IPS-NIHi7 (cell line): Measurements from ENCODE around the gene FEN1.

ENCODE experiments used
- DNase-seq: peaks from one replicate; pipeline ENCODE4 v3.0.0; 2012; ENCODE audit warnings: mixed read lengths; ENCODE audit errors: extremely low spot score

FEN1 gene

DNA sequence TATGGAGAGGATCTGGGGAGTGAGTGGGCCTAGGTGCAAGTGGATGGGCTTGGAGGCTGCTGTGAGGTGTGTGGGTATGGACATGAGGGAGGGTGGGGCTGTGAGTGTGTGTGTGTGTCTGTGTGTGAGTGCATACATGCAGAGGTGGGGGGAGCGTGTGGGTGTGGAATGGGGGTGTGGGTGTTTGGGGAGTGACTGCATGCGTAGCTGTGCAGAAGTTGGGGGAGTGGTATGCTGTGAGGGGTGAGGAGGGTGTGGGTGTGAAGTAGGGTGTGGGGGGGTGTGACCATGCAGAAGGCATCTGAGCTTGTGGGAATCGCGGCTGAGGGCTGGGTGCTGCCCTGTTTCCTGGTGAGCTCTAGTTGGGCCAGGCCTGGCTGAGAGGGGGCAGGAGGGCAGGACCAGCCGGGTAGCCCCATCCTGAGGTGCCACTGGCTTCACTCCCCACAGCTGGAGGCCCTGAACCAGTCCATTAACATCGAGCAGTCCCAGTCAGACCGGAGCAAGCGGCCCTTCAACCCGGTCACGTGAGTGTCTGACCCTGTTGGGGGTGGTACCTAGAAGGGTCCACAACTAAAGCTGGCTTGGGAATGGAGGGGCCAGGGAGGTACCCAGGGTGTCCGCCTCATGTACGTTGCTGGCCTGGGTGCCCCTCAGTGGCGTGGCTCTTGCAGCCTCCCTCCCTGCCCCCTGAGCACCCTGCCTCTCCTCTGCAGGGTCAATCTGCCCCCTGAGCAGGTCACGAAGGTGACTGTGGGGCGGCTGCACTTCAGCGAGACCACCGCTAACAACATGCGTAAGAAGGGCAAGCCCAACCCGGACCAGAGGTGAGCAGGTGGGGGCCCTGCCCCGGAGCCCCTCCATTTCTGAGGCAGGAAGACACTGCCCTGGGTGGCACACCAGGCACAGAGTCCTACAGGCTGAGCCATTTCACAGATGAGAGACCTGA, 16.8 kb upstream of the FEN1 start:
- DNase-seq = no peak

DNA sequence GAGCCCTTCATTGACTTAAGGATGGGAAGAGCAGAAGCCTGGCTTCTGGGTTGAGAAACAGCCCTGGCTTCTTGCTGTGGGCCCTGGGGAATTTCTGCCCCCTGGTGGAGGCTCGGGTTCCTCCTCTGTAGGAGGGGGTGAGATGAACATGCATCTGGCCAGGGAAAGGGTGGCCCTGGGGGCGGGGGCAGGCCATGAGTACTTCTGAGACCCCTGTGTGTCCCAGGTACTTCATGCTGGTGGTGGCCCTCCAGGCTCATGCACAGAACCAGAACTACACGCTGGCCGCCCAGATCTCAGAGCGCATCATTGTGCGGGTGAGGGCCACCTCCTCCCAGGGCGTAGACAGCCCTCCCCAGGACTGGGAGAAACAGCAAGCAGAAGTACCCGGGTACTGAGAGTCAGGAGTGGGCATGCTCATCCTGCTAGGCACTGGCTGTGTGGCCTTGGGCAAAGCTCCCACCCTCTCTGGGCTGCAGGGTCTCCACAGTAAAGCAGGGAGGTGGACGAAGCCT, 16.1 kb upstream of the FEN1 start:
- peak; percentile 91 for DNase-seq

DNA sequence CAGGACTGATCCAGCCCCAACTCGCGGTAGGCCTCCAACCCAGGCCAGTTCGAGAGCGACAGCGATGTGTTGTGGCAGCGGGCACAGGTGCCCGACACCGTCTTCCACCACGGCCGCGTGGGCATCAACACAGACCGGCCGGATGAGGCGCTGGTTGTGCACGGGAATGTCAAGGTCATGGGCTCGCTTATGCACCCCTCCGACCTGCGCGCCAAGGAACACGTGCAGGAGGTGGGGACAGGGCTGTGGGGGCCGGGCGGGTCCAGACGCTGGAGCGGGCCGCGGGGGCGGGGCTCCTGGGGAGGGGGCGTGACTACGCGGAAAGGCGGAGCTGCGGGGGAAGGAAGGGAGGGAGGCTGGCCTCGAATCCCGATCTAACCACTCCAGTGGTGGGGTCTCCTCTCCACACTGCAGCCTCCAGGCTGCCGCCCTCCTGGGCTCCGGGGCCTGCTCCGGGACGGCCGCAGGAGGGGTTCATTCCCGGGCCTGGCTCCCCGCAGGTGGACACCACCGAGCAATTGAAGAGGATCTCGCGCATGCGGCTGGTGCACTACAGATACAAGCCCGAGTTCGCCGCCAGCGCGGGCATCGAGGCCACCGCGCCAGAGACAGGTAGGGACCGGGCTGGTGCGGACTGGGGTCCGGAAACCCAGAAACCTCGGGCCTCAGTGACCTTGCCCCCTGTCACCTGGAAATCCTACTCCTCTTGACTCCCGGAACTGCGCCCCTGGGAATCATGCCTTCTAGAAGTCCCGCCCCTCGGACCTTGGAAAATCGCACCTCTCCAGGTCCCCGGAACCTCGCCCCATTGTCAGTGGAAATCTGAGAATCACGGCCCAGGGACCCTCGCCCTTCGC, 15.2 kb upstream of the FEN1 start:
- DNase-seq = peak; percentile 85

DNA sequence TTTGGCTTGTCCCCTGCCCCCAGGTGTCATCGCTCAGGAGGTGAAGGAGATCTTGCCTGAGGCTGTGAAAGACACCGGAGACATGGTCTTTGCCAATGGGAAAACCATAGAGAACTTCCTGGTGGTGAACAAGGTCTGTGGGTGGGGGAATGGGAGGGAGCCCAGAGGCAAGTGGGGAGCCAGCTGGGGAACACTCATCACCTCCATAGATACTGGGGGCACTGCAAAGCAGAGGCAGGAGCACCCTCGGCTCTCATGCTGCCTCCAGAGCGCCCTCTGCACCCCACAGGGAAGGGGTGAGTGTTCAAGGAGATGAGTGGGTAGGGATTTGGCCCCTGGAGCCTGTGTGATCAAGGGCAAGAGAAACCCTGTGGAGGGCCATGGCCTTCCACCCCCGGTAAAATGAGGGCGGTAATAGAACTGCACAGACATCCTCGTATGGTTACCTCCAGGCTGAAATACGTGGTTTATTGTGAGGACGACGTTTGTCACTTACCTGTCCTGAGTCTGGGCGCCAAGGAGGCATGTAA, 14.3 kb upstream of the FEN1 start:
- no peak for DNase-seq

DNA sequence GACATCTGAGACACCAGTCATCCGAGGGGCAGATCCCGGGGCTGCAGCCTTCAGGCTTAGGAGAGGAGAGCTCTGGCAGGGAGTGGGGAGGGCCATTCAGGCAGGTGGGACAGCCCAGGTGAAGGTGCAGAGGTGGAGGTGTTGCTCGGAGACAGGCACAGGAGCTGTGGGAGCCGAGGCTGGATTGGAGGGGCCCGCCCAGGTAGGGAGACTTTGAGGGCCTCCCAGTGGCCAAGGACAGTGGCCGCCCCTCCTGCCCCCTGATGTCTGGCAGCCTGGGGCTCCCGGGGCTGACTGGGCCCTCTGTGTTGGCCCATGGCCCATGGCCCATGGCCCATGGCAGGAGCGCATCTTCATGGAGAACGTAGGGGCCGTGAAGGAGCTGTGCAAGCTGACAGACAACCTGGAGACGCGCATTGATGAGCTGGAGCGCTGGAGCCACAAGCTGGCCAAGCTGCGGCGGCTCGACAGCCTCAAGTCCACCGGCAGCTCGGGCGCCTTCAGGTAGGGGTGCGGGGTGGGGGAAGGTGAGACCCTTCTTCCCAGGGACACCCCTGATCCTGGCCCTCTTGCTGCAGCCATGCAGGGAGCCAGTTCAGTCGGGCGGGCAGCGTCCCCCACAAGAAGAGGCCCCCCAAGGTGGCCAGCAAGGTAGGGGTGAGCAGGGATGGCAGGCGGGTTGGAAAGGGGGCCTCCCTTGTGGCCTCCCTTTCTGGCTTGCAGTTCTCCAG, 13.6 kb upstream of the FEN1 start:
- DNase-seq = no peak

DNA sequence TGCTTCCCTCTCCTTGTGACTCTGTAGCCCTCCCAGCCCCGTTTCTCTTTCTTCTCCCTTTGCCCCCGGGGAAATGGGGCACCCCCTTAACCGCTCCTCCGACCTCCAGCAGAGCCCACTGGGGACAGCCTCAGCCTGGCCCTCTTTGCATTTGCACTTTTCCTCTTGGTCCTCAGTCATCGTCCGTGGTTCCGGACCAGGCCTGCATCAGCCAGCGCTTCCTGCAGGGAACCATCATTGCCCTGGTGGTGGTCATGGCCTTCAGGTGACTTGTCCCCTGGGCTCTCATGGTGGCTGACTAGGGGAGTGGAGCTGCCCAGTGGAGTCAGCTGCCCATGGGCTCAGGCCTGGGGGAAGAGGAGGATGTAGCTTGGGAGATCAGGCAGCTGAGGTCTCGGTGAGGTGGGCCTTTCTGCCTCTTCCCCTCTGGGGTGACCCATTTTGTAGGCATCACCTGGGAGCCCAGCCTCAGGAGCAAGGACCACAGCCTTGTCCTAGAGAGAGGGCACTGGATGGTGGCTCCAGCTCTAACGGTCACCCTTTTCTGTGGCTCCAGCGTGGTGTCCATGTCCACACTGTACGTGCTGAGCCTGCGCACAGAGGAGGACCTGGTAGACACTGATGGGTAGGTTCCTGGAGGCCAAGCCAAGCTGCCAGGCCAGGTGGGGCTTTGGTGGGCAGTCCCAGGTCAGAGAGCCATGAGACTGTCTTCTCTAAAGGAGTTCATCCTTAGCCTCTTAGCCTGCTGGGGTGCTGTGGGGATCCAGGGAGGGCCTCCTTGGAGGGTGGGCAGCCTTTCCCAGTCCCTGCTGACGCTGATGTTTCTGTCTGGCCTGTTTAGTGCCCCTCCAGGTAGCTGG, 12.8 kb upstream of the FEN1 start:
- no peak for DNase-seq

DNA sequence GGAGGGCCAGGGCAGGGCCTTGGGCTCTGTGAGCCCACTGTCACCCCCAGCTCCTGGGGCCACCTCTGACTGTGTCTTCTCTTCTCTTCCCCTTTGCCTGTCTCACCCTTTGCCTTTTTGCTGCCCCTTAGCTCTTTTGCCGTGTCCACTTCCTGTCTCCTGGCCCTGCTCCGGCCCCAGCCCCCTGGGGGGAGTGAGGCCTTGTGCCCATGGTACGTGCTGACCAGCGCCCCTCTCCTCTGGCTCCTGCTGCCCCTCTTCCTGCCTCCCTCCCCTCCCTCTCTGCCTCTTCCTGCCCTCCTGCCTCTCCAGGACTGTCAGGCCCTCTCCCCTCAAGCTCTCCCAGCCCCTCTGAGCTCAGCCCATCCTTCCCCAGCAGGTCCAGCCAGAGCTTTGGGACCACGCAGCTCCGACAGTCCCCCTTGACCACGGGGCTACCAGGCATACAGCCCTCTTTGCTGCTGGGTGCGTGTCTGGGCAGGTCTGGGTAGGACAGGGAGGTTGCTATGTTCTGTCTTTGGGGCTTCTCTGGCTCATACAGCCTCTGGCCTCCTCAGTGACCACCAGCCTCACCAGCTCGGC, 12.0 kb upstream of the FEN1 start:
- no peak for DNase-seq

DNA sequence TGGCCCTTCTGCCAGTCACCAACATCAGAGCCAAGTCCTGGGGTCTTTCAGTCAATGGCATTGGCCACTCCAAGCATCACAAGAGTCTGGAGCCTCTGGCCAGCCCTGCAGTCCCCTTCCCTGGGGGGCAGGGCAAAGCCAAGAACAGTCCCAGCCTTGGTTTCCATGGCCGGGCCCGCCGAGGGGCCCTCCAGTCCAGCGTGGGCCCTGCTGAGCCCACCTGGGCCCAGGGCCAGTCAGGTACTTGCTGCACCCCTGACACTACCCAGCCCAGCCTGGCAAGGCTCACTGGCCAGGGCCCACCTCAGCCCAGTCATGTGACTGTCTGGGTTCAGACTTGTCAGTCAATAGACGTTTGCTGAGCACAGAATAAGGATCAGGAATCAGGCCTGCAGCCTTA, 11.1 kb upstream of the FEN1 start:
- no peak for DNase-seq

DNA sequence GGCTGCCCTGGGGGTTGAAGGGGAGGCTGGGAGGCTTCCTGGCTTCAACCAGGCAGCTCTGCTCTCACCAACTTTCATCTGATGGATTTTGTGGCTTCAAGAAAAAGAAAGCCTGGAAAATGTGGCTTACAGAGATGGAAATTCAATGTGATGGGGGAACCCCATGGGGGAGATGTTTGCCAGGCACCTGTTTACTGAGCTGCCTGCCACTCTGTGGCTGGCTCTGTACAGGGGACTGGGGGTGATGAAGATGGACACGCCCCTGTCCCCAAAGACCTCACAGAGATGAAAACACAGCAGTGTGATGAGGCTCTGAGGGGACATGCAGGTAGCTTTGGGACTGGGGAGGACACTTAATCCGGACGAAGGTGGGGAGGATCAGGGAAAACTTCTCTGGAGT, 10.4 kb upstream of the FEN1 start:
- no peak for DNase-seq

DNA sequence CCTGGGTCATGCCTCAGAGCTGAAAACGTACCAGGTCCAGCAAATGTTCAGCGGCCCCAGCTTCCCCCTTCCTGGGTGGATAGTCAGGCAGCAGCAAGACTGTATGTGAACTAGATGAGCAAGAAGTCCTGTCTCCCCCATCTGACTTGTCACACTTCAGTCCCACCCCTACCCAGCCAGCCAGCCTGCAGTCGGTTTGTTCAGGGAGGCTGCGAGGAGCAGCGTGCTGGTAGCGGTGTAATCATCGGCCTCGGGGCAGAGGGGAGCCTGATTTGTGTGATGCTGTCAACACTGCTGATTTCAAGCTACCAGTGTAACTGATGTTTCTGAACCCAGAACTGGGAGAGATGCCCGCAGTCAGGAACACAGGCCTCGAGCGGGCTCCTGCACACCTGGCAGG, 9.9 kb upstream of the FEN1 start:
- no peak for DNase-seq

DNA sequence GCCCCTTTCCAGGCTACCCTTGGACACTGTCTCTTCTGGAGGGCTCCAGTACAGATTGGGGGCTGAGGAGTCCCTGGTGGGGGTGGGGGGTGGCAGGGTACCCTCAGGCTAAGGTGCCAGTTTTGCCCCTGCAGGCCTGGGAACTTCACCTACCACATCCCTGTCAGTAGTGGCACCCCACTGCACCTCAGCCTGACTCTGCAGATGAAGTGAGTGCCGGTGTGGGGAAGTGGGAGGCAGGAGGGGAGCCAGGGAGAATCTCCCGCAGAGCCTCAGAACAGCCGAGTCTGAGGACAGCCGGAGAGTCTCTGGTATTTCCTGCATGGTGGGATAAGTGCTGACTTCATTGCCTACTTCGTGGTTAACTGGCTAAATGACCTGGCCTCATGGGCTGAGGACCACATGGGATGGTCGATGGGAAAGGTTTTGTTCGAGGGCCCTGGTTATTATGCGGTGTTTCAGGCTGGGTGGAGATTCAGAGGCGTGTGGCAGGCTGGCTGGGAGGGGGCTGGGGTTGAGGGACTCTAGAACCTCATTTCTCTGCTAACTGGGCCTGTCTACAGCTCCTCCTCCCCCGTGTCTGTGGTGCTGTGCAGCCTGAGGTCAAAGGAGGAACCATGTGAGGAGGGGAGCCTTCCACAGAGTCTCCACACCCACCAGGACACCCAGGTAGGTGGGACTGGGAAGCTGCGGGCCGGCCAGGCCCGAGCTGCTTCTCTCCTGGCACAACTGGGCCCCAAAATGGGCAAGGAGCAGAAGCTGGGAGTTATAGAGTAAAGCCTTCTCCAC, 8.8 kb upstream of the FEN1 start:
- DNase-seq = no peak

DNA sequence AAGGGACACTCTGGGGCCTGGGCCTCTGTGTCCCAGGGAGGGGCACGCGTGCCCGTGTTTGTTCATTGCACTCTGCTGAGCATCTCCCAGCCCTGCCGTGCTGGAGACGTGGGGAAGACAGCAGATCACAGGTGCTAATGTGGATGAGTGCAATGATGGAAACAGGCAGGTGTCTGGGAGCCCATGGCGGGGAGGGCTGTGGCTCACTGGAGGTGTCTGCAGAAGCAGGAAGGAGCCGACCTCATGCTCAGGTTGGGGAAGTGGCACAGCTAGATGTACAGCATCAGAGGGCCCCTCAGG, 8.3 kb upstream of the FEN1 start:
- DNase-seq = no peak

DNA sequence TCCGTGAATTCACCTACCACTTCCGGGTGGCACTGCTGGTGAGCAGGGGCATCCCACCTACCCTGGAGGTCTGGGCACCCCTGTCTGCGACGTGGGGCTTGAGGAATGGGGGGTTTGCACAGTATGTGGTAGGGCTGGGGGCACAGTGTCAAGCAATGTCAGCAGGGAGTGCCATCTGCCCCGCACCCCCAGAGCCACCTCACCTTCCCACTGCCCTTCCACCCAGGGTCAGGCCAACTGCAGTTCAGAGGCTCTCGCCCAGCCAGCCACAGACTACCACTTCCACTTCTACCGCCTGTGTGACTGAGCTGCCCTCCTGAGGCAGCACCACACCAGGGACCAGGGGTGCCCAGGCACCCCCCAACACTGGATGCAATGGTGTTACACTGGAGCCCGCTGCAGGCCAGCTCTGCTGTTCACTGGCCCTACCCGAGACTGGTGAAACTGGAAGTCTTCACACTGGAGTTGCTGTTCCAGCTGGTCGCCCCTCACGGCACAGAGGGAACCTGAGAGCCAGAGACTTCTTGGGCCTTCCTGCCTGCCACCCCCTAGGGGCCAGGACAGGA, 6.8 kb upstream of the FEN1 start:
- no peak for DNase-seq

DNA sequence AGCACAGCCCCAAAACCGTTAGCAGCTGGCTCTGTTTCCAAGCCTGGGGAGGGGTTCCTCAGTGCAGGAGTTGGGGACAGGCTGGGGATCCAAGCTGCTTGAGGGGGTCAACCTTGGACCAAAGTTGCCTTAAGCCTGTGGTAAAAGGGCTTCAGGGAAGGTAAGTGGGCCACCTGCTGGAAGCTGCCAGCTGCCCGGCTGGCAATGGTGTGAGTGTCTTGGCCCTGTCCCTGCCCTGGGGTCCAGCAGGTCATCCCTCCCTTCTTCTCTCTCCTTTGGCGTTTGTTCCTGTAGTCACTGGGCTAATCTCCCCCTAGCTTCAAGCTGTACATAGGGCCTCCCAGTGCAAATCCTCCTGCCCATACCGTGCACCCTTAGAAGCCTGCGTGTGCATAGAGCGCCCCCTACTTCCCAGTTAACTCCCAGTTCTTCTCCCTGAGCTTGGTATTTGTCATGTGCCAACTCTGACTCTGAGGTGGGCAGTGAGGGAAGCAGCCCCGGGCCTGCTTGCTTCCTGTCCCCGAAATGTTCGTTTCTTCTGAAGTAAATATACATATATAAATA, 4.7 kb upstream of the FEN1 start:
- DNase-seq = peak; percentile 79

DNA sequence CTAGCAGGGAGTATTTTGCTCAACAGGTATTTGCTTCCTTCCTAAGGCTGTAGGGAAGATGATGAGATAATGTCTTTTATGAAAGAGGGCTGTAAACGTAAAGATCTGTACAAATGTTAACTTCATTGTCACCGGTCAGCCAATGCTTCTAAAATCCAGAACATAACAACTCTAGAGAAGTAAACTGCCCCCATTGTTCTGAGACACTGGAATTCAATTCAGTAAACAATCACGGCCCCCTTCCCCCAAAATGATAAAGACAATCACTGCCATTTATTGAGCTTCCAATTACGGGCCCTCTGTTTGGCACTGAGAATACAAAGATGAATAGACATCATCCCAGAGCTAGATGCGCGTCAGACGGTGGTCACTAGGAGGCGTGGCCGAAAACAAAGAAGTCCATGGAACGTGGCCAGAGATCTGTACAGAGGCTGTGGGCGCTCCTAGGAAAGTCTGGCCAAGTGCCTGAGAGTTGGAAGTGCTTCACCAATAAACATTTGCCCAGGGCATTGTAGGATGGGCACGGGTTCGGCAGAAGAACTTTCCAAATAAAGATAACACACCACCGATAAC, 888 bp upstream of the FEN1 start:
- peak; percentile 55 for DNase-seq

DNA sequence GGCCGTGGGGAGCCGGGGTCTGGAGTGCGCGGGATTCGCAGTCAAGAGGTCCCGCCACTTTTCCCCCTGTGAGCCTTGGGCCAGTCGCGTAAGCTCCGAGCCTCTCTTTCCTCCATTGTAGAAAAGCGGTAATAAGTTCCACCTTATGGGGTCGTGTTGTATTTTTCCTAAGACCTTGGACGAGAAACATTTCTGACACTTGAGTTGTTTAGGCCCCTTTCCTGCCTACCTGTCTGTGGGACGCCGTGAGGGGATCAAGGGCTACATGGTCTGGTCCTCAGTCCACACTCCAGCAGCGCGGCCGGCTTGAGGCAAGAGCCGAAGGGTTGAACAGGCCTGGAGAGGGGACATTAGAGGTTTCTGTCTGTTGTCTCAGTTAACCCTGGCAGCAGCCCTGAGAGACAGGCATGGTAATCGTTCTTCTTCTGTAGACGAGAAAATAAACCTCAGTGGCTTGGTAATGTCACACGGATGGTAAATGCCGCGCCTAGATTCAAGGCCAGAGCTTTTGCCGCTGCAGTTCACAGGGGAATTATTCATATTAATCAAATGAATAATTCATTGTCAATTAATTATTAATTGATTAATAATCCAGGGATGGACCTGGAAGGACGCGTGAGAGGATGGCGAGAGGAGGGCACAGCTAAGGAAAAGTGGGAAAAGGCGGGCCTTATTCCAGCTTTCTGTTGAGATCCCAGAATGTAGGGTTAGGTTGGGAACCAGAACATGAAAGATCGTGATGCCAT, 545 bp downstream of the FEN1 start:
- no peak for DNase-seq

DNA sequence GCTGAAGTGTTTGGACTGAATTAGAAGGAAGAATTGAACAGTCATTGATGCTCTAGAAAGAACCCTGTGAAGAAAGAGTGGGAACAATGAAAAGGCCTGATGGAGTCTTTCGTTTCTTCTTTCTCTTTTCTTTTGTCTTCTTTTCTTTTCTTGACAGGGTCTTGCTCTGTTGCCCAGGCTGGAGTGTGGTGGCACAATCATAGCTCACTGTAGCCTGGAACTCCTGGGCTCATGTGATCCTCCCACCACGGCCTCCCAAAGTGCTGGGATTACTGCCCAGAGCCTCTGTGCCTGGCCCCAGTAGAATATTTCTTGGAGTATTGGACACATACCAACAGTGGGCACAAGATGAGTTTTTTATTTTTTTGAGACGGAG, 1.1 kb downstream of the FEN1 start:
- DNase-seq = no peak

DNA sequence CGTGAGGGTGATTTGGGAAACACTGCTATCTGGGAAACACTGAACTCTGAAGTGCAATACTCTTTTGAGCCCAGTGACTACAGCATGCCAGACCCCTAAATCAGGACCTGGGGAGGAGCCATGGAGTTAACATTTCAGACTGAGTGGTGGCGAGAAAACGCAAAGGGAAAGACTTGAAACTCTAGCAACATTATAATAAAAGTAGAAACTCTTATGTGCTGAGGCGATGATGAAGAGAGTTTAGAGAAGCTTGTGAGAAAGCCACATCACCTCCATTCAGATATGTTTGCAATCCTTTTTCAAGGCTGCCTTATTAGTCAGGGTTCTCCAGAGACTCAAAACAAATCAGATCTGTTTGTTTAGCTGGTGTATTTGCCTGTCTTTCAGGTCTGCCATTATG, 1.9 kb downstream of the FEN1 start:
- DNase-seq = no peak
